ENCODE measurements around the gene SP140L.
A peak's percentile ranks its signal among the peaks of the same experiment; 100 is the strongest.
"Not testable (repeated sequence)": the region's sequence is repeated elsewhere in the genome, so short reads cannot be mapped to it uniquely, and the experiment has no call there.

SP140L gene

GRCh38 chr2:230382108-230382507, 55.1 kb downstream of the SP140L start:
- no peak for DNase-seq

DNA sequence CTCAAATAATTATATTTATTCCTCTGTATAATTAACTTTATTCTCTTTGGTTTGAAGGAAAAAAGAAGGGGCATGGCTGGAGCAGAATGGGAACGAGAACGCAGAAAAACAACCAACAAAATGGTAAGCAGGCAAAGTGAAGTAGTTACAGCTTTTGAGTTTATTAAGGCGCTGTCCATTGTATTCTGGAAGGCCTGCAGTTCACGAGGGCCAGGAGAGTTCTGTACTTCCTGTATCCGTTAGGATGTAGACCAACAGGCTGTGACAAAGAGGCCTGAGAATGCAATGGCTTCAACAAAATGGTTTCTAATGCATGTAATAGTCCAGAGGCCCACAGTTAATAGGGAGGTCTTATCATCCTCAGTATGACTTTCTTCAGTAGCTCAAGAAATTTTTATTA, 56.5 kb downstream of the SP140L start:
- DNase-seq: no peak

DNA sequence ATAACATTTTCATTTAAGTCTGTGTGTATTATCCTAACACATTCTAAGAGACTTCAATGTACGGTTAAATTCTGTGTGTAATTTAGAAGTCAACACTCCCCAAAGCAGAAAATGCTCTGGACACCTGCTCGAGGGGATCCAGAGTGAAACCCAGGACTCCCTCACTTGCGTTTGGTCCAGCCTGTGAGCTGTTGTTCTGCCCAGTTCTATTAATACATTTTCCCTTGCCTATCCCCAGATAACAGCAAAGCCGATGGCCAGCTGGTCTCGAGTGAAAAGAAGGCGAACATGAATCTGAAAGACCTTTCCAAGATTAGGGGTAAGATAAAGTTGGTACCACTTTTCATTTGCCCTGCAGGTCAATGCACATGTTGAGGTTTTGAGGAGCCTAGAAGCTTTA, 58.0 kb downstream of the SP140L start:
- DNase-seq: no peak

- DNase-seq: no peak
Measured at GRCh38 chr2:230394301-230394700, 67.3 kb downstream of the SP140L start.

DNA sequence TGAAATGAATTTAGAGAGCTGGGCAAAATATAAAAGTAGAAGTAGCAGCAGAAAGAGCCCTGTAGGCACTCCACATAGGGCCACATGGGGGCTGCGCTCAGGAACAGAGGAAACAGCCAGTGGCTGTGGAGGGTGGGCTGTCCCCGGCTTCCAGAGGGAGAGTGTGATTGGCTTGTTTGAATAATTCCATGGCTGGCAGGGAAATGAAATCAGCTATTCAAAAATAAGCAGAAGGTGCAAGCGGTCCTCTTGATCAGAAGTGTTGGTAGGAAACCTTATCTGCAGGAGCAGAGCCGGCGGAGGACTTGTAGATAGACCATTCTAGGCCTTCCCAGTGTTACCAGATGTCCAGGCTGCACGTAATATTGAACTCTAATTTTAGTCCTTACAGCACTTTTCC, 71.7 kb downstream of the SP140L start:
- not testable (repeated sequence) for DNase-seq

DNA sequence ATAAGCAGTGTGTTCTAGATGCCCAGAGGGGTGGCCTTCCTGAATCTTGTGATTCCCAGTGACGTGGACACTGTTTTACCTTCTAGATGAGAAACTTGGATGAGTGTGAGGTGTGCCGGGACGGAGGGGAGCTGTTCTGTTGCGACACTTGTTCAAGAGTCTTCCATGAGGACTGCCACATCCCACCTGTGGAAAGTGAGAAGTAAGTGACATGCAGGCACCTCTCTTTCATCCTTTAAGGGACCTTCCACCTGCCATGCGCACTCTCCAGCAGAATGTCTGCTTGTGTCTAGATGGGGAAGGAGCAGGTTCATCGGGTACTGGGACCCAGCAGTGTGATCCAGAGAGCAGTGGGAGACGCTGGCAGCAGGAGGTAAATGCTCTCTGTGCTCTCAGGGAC, 73.0 kb downstream of the SP140L start:
- no peak for DNase-seq

GRCh38 chr2:230400454-230400853, 73.5 kb downstream of the SP140L start:
- no peak for DNase-seq

GRCh38 chr2:230401026-230401425, 74.0 kb downstream of the SP140L start:
- DNase-seq: not testable (repeated sequence)

- DNase-seq: no peak
Measured at GRCh38 chr2:230403746-230404145, 76.8 kb downstream of the SP140L start.

DNA sequence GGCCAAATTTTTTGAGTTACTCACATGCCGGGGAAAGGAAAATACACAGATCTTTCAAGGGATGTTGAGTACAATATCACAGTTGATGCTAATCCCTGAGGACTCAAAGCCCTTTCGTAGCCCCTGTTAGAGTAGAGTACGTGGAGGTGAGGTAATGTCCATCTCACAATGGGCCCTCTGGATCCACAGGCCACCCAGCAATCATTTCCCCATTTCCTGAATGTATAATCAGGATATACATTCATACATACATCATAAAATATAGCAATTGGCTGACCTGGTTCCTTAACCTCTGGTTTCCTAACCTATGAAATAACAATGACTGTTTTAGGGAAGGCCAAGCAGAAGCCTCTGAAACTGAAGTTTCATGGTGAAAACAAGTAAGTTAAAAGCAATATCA, 78.8 kb downstream of the SP140L start:
- DNase-seq: no peak

DNA sequence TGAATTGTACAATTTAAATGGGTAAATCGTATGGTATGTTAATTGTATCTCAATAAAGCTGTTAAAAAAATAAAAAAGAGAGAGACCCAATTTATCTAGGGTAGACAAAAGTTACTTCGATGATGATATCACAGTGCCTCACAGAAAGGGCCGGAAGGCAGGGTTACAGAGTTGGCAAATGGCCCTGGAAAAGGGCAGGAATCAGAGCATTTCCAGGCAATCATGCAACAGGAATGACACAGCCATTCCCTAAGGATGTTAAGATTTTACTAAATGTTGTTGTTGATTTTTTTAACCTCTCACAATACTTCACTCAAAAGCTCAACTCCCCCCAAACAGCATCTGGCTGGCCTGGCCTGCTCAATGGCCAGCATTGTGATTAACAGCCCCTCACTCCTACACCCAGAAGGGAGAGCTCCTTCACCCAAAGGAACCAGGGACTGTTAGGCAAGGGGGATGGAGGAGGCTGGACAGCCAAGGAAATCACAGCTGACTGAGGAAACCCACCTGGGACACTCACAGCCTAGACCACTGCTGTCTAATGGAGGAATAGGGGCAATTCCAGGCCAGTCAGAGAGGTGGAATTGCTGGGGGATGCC, 81.3 kb downstream of the SP140L start:
- peak; percentile 89 for DNase-seq

GRCh38 chr2:230409316-230409715, 82.3 kb downstream of the SP140L start:
- DNase-seq: not testable (repeated sequence)

DNA sequence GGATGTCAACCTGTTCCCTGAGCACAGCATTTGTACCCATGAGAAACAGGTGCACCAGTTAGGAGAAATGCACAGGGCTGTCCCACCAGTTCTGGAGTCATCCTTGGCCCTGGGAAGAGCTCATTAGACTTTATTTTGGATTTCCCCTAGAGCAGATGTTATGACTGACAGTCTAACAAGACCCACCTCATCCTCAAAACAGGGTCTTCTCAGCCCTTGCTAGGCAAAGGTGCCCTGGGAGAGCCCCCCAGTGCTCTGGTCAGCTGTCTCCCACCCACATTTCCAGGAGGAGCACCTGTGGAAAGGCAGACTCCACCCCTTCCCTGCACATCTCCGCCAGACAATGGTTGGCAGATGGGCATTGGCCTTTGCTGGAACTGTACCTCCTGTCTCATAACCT, 83.3 kb downstream of the SP140L start:
- DNase-seq: no peak

DNA sequence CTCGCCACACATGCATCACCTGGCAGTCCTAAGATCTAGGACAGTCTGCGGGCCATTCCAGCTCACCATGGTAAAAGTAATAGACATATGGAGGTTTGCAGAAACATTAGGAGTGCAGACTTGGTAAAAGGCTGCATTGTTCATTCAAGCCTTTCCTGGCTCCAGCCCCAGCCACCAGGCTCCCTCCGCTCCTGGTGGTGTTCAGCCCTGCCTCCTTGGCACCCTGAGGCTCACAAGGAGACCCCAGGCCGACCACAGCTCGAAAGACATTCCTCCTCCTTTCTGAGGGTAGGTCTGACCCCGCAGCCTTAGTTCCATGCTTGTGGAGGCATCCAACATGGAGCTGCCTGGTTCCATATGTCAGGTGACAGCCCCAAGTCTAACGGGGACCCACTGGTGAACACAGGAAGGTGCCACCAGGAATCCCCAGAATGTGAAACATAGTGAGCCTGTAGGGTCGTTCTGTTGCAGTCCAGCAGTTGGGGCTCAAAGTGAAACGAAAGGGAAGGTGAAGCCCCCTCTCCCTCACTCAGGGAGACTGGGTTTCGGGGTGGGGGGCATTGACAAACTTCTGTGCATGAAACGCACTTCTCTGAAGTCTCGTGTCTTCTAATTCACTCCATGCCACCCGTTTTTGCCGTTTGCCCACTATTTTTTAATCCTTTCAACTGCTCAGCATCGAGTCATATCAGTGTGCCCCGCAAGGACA, 84.0 kb downstream of the SP140L start:
- DNase-seq: no peak

GRCh38 chr2:230411570-230412370, 84.8 kb downstream of the SP140L start:
- peak; percentile 65 for DNase-seq

DNA sequence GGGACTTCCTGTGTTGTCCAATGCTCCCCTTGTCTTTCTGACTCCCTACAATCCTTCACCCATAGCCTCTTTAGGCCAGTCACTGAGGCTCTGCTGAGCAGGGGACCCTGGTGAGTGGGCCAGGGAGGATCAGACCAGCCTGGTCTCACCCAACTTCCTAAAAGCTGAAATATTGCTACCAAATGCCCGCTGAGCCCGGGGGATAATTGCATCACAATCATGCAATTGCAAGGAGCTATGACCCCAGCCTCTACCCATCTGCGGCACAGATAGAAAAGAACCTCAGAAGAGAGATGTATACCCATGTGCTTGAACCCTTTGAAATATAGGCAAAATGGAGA, 85.3 kb downstream of the SP140L start:
- no peak for DNase-seq

- DNase-seq: no peak
Measured at GRCh38 chr2:230412846-230413245, 85.9 kb downstream of the SP140L start.

DNA sequence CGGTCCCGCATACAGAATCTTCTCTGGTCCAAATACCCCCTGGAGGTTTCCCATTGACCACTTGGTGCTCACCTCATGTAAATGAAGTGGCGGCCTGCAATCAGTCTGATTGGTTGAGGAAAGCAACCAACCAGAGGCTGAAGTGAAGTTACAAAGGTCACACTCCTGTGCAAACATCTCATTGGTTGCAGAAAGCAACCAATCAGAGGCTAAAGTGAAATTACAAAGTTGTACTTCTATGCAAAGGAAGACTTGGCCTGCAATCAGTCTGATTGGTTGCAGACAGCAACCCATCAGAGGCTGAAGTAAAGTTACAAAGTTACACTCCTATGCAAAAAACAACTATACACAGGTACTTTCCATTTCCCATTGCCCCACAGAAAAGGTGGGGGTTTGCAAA, 86.5 kb downstream of the SP140L start:
- no peak for DNase-seq

DNA sequence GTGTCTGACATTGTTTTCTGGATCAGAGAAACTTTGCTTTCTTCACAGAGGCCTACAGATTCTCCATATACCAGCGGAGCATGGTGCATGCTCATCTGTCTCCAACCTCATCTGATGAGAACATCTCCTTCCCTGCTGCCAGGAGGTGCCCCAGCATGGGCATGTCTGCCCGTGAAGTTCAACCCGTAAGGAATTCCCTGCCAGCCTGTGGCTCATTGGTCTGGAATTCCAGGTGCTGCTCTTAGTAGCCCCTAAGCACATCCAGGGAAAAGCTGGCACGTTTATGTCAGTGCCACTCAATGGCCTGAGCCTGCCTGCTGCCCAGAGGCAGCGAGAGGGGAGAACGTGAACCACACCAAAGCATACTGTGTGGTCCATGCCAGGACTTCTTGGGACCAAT, 87.3 kb downstream of the SP140L start:
- no peak for DNase-seq

GRCh38 chr2:230416061-230416721, 89.2 kb downstream of the SP140L start, which contains the start of gene SP100:
Gene SP100, plus strand, starts transcription at chr2:230416201. Its CDS starts 96 bp downstream, at chr2:230416297.
- peak; percentile 91 for DNase-seq

DNA sequence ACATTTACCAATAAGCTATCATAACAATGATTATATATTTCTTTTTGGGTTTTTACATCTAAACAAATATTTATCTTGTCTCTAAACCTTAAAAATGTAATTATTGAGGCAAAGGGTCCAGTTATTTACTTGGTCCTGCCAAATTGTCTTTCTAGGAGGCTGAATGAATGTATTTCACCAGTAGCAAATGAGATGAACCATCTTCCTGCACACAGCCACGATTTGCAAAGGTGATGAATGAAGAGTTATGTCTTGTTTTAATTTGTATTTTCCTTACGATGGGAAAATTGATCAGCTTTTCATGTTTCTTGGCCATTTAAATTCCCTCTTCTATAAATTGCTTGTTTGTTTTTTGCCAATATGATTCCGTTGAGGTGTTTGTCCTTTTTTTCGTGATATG, 90.4 kb downstream of the SP140L start:
- no peak for DNase-seq

- peak; percentile 69 for DNase-seq
Measured at GRCh38 chr2:230418341-230419016, 91.5 kb downstream of the SP140L start.

DNA sequence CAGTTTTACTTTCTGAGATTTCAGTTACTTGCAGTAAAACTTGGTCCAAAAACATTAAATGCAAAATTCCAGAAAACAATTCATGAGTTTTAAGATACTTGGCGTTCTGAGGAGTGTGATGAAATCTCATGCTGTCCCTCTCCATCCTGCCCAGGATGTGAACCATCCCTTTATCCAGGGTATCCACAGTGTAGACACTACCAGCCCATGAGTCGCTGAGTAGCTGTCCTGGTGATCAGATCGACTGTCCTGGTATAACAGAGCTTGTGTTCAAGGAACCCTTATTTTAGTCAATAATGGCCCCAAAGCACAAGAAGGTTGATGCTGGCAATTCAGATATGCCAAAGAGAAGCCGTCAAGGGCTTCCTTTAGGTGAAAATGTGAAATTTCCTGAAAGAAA, 92.2 kb downstream of the SP140L start:
- peak; percentile 79 for DNase-seq

All from fibroblast of skin of back (primary cell).